GM13976 (cell line): ENCODE measurements around the gene KIF1A.

ENCODE experiments used
- DNase-seq: peaks from one replicate; pipeline ENCODE4 v3.0.0; 2012; ENCODE audit warnings: low spot score
- CTCF ChIP-seq: IDR thresholded peaks from 2 replicates; pipeline ENCODE4 v1.5.1; 2012; ENCODE audit warnings: borderline replicate concordance, mild to moderate bottlenecking; ENCODE audit not compliant: insufficient read depth; ENCODE audit errors: extremely low read depth, missing control alignments, control extremely low read depth
- in situ Hi-C: fragments of 300-500 bp; cut with MboI; formaldehyde crosslinking; loops from one replicate; pipeline ENCODE4 v1.12.0; 2022; ENCODE audit warnings: low sequenced_read_pairs, mixed read lengths, inconsistent platforms; ENCODE audit not compliant: unreplicated experiment

Gene KIF1A

GRCh38 chr2:240774856-240775255 is 45.2 kb downstream of the KIF1A start:
- in situ Hi-C loops, result no loop called here
- no peak for TF ChIP-seq CTCF
- no peak for DNase-seq

- no peak for DNase-seq
- TF ChIP-seq CTCF, result no peak
- in situ Hi-C loops, result no loop called here
Measured at GRCh38 chr2:240769096-240769495, 50.9 kb downstream of the KIF1A start.

GRCh38 chr2:240768216-240768615 is 51.8 kb downstream of the KIF1A start:
- no peak for TF ChIP-seq CTCF
- DNase-seq, result no peak
- in situ Hi-C loops, result no loop called here

GRCh38 chr2:240767341-240767740 is 52.7 kb downstream of the KIF1A start:
- no peak for TF ChIP-seq CTCF
- no peak for DNase-seq
- in situ Hi-C loops, result no loop called here

GRCh38 chr2:240766072-240766471 is 53.9 kb downstream of the KIF1A start:
- in situ Hi-C loops, result no loop called here
- TF ChIP-seq CTCF, result no peak
- no peak for DNase-seq

- no peak for TF ChIP-seq CTCF
- in situ Hi-C loops, result no loop called here
- no peak for DNase-seq
Measured at GRCh38 chr2:240765007-240765406, 55.0 kb downstream of the KIF1A start.

GRCh38 chr2:240764605-240765004 is 55.4 kb downstream of the KIF1A start:
- no peak for TF ChIP-seq CTCF
- no peak for DNase-seq
- in situ Hi-C loops, result no loop called here
